Calu3 (cell line): Measurements from ENCODE around the gene LDLRAD4. TPM values are rescaled to one million over a fixed set of nuclear protein-coding genes. Genes with fewer than 3 reads are reported as not detected.

Source experiments
- BruUV-seq: library from RNA; stranded (reverse); fragments of 400-500 nt; replicated peaks from 2 replicates; lab custom pipeline; 2021; lab: Mats Ljungman, UMichigan
- CTCF ChIA-PET: fragments of 300-600 bp; sonication (Branson Sonifier 250); formaldehyde crosslinking; loops from one replicate; lab custom pipeline; 2022; ENCODE audit warnings: antibody characterized with exemption; lab: Charles Lee
- DNase-seq: peaks from one replicate; pipeline ENCODE4 v3.0.0; 2022
- H3K27ac Mint-ChIP-seq: one replicate; pipeline ENCODE4 v1.8.0; 2022; ENCODE audit warnings: mixed read lengths; ENCODE audit not compliant: unreplicated experiment
- H3K27me3 Mint-ChIP-seq: one replicate; pipeline ENCODE4 v1.8.0; 2022; ENCODE audit warnings: mixed read lengths; ENCODE audit not compliant: unreplicated experiment
- H3K36me3 Mint-ChIP-seq: one replicate; pipeline ENCODE4 v1.8.0; 2022; ENCODE audit warnings: mild to moderate bottlenecking, moderate library complexity, mixed read lengths; ENCODE audit not compliant: insufficient read depth, unreplicated experiment
- H3K4me1 Mint-ChIP-seq: one replicate; pipeline ENCODE4 v1.8.0; 2022; ENCODE audit warnings: mild to moderate bottlenecking, low read depth, mixed read lengths; ENCODE audit not compliant: unreplicated experiment
- H3K4me3 Mint-ChIP-seq: one replicate; pipeline ENCODE4 v1.8.0; 2022; ENCODE audit warnings: mild to moderate bottlenecking, low read depth, moderate library complexity, mixed read lengths; ENCODE audit not compliant: unreplicated experiment
- H3K9me3 Mint-ChIP-seq: one replicate; pipeline ENCODE4 v1.8.0; 2022; ENCODE audit warnings: low read depth, mixed read lengths; ENCODE audit not compliant: unreplicated experiment
- CTCF ChIP-seq: fragments of 200-600 bp; IDR thresholded peaks from one replicate; pipeline ENCODE4 v1.8.0; 2022; ENCODE audit warnings: antibody characterized with exemption; ENCODE audit not compliant: unreplicated experiment
- intact Hi-C: fragments of 100-400 bp; cut with micrococcal nuclease; formaldehyde crosslinking; loops from one replicate; pipeline ENCODE4 v1.10.0; 2022; ENCODE audit not compliant: unreplicated experiment
- total RNA-seq: library from RNA; stranded (reverse); gene quantifications from 2 replicates; pipeline ENCODE4 v1.2.3, GENCODE V29; 2022

LDLRAD4 gene
- total RNA-seq, 1 experiment from 2014 or later = 0.50 TPM

DNA sequence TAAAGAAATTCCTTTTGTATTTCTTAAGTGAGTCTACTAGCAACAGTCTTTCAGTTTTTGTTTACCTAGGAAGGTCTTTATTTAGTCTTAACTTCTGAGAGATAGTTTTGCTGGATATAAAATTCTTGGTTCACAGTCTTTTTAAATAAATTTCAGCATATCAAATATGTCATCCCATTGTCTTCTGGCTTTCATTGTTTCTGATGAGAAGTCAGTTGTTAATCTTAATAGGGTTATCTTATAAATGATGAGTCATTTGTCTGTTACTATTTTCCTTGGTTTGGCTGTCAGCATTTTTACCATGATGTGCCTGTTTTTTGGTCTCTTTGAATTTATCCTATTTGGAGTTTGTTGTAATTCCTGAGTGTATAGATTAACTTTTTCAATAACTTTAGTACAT, 378.5 kb downstream of the LDLRAD4 start:
- no peak for TF ChIP-seq CTCF
- intact Hi-C loops = no loop called here
- no TSS peak for BruUV-seq

GRCh38 chr18:13598591-13598990, 380.0 kb downstream of the LDLRAD4 start:
- DNase-seq = no peak
- Mint-ChIP-seq H3K9me3 (peaks cover 16% of the 10 kb centered on the region), H3K27me3 (no peaks in the 10 kb centered on the region), H3K4me1 (no peaks in the 10 kb centered on the region), H3K27ac (no peak overlapping the region), H3K36me3 (no peaks in the 10 kb centered on the region), H3K4me3 (no peak overlapping the region)
- CTCF ChIA-PET = no interaction called here
- intact Hi-C loops = no loop called here
- TF ChIP-seq CTCF = no peak
- no TSS peak for BruUV-seq

More for the DNA sequence above, 378.5 kb downstream of the LDLRAD4 start:
- no peaks in the 10 kb centered on the region for H3K4me1 Mint-ChIP-seq
- H3K4me3 Mint-ChIP-seq = no peak overlapping the region
- H3K36me3 Mint-ChIP-seq = no peaks in the 10 kb centered on the region
- no peak overlapping the region for H3K27ac Mint-ChIP-seq
- H3K27me3 Mint-ChIP-seq = no peaks in the 10 kb centered on the region
- CTCF ChIA-PET = no interaction called here
- peaks cover 16% of the 10 kb centered on the region for H3K9me3 Mint-ChIP-seq
- no peak for DNase-seq

GRCh38 chr18:13599031-13599430, 380.5 kb downstream of the LDLRAD4 start:
- CTCF ChIA-PET = no interaction called here
- TF ChIP-seq CTCF = no peak
- H3K27me3 Mint-ChIP-seq = no peaks in the 10 kb centered on the region
- H3K27ac Mint-ChIP-seq = no peak overlapping the region
- H3K4me1 Mint-ChIP-seq = no peaks in the 10 kb centered on the region
- BruUV-seq = no TSS peak
- H3K4me3 Mint-ChIP-seq = no peak overlapping the region
- H3K9me3 Mint-ChIP-seq = peaks cover 16% of the 10 kb centered on the region
- intact Hi-C loops = no loop called here
- DNase-seq = no peak
- no peaks in the 10 kb centered on the region for H3K36me3 Mint-ChIP-seq

GRCh38 chr18:13603304-13604019, 384.9 kb downstream of the LDLRAD4 start:
- TF ChIP-seq CTCF = no peak
- no TSS peak for BruUV-seq
- Mint-ChIP-seq H3K9me3 (no peaks in the 10 kb centered on the region), H3K27ac (no peak overlapping the region), H3K27me3 (peaks cover 10% of the 10 kb centered on the region), H3K36me3 (no peaks in the 10 kb centered on the region), H3K4me3 (no peak overlapping the region), H3K4me1 (no peaks in the 10 kb centered on the region)
- CTCF ChIA-PET = interaction anchor here (0.6 kb wide), 1 partner anchor 34 kb away, joined by 3 read pairs; no protein-coding TSS in a partner anchor
- intact Hi-C loops = no loop called here
- no peak for DNase-seq
